ENCODE measurements around the gene IDH1. TPM values are rescaled to one million over a fixed set of nuclear protein-coding genes. Genes with fewer than 3 reads are reported as not detected.

IDH1 gene
- total and polyA plus RNA-seq, 2 of the 8 experiments (the other 6 are each of a cell fraction or from before 2014, with no cell fraction given): 174 to 398 TPM

GRCh38 chr2:208280234-208280633 is 25.4 kb upstream of the IDH1 start:
- WGBS, 2 experiments (ENCODE audit: extremely low coverage in 1 of 2, insufficient coverage in 1 of 2, insufficient read length in 1 of 2, insufficient replicate concordance in 2 of 2, low coverage in 1 of 2, low lambda C conversion rate in 2 of 2, missing lambda C conversion rate in 1 of 2): 95% methylated on average over 2 of the region's 2 CpGs; no CpG with 5 or more reads in 1 of the 2 experiments
- no peak overlapping the region for H2BK12ac ChIP-seq (ENCODE audit: low read depth, low read length)
- H3K23me2 ChIP-seq (ENCODE audit: low read depth, low read length): no peaks in the 10 kb centered on the region
- H4K5ac ChIP-seq (ENCODE audit: insufficient read length, low read depth, low read length): no peak overlapping the region
- H3K14ac ChIP-seq (ENCODE audit: insufficient read length): no peak overlapping the region
- no peak overlapping the region for H3K18ac ChIP-seq (ENCODE audit: extremely low read depth, low read length)
- H3K56ac ChIP-seq (replicated peaks; ENCODE audit: insufficient read length, low read depth, low read length): no peak overlapping the region
- no peak overlapping the region for H2BK15ac ChIP-seq (ENCODE audit: low read length)
- H3K23ac ChIP-seq (ENCODE audit: insufficient read length): no peak overlapping the region
- peaks cover 11 to 76% (median 41%) of the 10 kb centered on the region in 4 experiments; a peak in 7 of 8 replicates for H3K36me3 ChIP-seq (ENCODE audit: control insufficient read depth in 2 of 4, insufficient read depth in 4 of 4, low read length in 3 of 4)
- H3K4me1 ChIP-seq (replicated peaks in 1 of 4; ENCODE audit: control insufficient read depth in 3 of 4, insufficient read depth in 4 of 4, low read length in 3 of 4): no peaks in the 10 kb centered on the region
- FAIRE-seq (no peak), DNase-seq (ENCODE audit: low read depth in 1 of 2, low spot score in 2 of 2) (no peak)
- no peak overlapping the region for H2AK5ac ChIP-seq (ENCODE audit: low read depth, low read length)
- no peak overlapping the region for H2BK120ac ChIP-seq (replicated peaks; ENCODE audit: low read depth, low read length)
- no peak overlapping the region for H3K9ac ChIP-seq (replicated peaks in 1 of 4; ENCODE audit: extremely low read depth in 1 of 4, low read depth in 3 of 4, low read length in 3 of 4)
- H2BK5ac ChIP-seq (ENCODE audit: low read depth, low read length): no peak overlapping the region
- no peak overlapping the region for H3K4me3 ChIP-seq (ENCODE audit: extremely low read depth in 1 of 4, insufficient read depth in 2 of 4, low read depth in 3 of 4, low read length in 4 of 4)
- H4K8ac ChIP-seq (ENCODE audit: extremely low read depth, insufficient read depth, low read length): no peak overlapping the region
- H3K27ac ChIP-seq (ENCODE audit: low read depth, low read length): no peak overlapping the region
- H3K79me1 ChIP-seq (ENCODE audit: low read depth, low read length): peaks cover 3% of the 10 kb centered on the region; the same call in 1 of the 2 replicates
- no peak overlapping the region for H3K4ac ChIP-seq (replicated peaks; ENCODE audit: insufficient read length, low read depth, low read length)
- no peak overlapping the region for H4K91ac ChIP-seq (replicated peaks; ENCODE audit: insufficient read length, low read length)
- H3K4me2 ChIP-seq (ENCODE audit: insufficient read depth in 1 of 2, low read depth in 2 of 2, low read length in 2 of 2): no peak overlapping the region
- H2BK20ac ChIP-seq (ENCODE audit: low read length): no peak overlapping the region
- POLR2A ChIA-PET (ENCODE audit: partially characterized antibody): no interaction called here
- H4K20me1 ChIP-seq (replicated peaks in 1 of 2; ENCODE audit: control insufficient read depth in 1 of 2, insufficient read depth in 2 of 2, low read length in 2 of 2): peaks cover 0 to 5% of the 10 kb centered on the region in 2 experiments
- CTCF ChIA-PET (ENCODE audit: partially characterized antibody): no interaction called here
- TF ChIP-seq BCL11A (IDR thresholded peaks at IDR 0.05; ENCODE audit: low read depth in 2 of 2, low read length in 2 of 2) (no peak), SAP30 (IDR thresholded peaks at IDR 0.05; ENCODE audit: insufficient read depth, insufficient replicate concordance, low read length) (no peak), SP1 (IDR thresholded peaks at IDR 0.05; ENCODE audit: low read depth, low read length) (no peak), GABPA (IDR thresholded peaks at IDR 0.05; ENCODE audit: borderline replicate concordance, insufficient read depth, low read length) (no peak), FOSL1 (IDR thresholded peaks at IDR 0.05; ENCODE audit: insufficient read depth, low read depth, low read length) (no peak), CBX8 (IDR thresholded peaks at IDR 0.05; ENCODE audit: borderline replicate concordance, low read depth, low read length) (no peak), RNF2 (IDR thresholded peaks at IDR 0.05; ENCODE audit: borderline replicate concordance, low read depth, low read length, missing control alignments, poor library complexity, severe bottlenecking) (no peak), SIRT6 (IDR thresholded peaks at IDR 0.05; ENCODE audit: low read length) (no peak), ATF3 (IDR thresholded peaks at IDR 0.05; ENCODE audit: insufficient read depth, low read depth, low read length) (no peak), RXRA (IDR thresholded peaks at IDR 0.05; ENCODE audit: insufficient read depth, low read depth, low read length) (no peak)
- TF ChIP-seq, protein P1, sequence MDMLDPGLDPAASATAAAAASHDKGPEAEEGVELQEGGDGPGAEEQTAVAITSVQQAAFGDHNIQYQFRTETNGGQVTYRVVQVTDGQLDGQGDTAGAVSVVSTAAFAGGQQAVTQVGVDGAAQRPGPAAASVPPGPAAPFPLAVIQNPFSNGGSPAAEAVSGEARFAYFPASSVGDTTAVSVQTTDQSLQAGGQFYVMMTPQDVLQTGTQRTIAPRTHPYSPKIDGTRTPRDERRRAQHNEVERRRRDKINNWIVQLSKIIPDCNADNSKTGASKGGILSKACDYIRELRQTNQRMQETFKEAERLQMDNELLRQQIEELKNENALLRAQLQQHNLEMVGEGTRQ (IDR thresholded peaks at IDR 0.05; ENCODE audit: low read length): no peak
- no peaks in the 10 kb centered on the region for H3K79me2 ChIP-seq (ENCODE audit: control insufficient read depth in 1 of 2, insufficient read depth in 2 of 2, low read length in 2 of 2)
- no peaks in the 10 kb centered on the region for H3K27me3 ChIP-seq (replicated peaks in 1 of 4; ENCODE audit: control insufficient read depth in 3 of 4, extremely low read depth in 1 of 4, insufficient read depth in 3 of 4, low read length in 3 of 4)
- no peaks in the 10 kb centered on the region for H3K9me3 ChIP-seq (ENCODE audit: insufficient read depth in 2 of 2, low read depth in 1 of 2, low read length in 1 of 2)
- H2AFZ ChIP-seq (ENCODE audit: low read length): no peak overlapping the region

Measured in H1 (cell line).